ENCODE measurements around the gene SERINC5.

Gene SERINC5

DNA sequence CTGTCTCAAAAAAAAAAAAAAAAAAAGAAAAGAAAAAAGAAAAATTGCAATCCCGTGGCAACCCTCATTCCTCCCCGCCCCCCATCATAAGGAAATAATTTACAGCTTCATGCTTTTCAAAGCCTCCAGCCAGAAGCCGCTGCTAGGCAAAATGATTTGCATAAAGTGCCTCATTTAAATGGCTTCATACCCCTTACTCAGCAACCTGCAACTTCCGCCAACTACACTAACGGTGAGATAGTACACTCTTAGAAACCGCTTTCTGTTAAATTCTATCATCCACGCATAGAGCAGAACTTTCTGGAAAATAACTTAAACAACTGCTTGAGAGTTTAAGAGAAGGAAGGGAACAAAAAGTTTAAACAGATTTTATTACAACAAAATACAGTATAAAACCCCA lies 17.8 kb downstream of the SERINC5 start:
- TF ChIP-seq, protein P1, sequence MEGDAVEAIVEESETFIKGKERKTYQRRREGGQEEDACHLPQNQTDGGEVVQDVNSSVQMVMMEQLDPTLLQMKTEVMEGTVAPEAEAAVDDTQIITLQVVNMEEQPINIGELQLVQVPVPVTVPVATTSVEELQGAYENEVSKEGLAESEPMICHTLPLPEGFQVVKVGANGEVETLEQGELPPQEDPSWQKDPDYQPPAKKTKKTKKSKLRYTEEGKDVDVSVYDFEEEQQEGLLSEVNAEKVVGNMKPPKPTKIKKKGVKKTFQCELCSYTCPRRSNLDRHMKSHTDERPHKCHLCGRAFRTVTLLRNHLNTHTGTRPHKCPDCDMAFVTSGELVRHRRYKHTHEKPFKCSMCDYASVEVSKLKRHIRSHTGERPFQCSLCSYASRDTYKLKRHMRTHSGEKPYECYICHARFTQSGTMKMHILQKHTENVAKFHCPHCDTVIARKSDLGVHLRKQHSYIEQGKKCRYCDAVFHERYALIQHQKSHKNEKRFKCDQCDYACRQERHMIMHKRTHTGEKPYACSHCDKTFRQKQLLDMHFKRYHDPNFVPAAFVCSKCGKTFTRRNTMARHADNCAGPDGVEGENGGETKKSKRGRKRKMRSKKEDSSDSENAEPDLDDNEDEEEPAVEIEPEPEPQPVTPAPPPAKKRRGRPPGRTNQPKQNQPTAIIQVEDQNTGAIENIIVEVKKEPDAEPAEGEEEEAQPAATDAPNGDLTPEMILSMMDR (IDR thresholded peaks at IDR 0.05) = no peak
- Mint-ChIP-seq H3K36me3 (ENCODE audit: low read depth) (peaks cover 71% of the 10 kb centered on the region), H3K9me3 (peaks cover 22% of the 10 kb centered on the region), H3K4me3 (no peak overlapping the region), H3K27ac (peak overlapping the region; percentile 57), H3K27me3 (ENCODE audit: low read depth, poor library complexity) (no peaks in the 10 kb centered on the region), H3K4me1 (peaks cover 20% of the 10 kb centered on the region)
- DNase-seq = no peak

DNA sequence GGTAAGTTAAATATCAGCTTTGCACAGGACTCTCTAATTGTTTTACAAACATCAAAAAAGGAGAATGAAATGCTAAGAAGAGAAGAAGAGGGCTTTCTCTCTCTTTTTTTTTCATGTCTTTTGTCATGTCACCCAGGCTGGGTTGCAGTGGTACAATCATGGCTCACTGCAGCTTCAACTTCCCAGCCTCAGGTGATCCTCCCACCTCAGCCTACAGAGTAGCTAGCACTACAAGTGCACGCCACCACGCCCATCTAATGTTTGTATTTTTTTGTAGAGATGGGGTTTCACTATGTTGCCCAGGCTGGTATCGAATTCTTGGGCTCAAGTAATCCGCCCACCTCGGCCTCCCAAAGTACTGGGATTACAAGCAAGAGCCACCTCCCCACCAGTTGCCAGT lies 18.6 kb downstream of the SERINC5 start:
- Mint-ChIP-seq H3K9me3 (peaks cover 14% of the 10 kb centered on the region), H3K27me3 (ENCODE audit: low read depth, poor library complexity) (no peaks in the 10 kb centered on the region), H3K36me3 (ENCODE audit: low read depth) (peaks cover 67% of the 10 kb centered on the region), H3K4me1 (peaks cover 20% of the 10 kb centered on the region), H3K4me3 (no peak overlapping the region), H3K27ac (peak overlapping the region; percentile 85)
- TF ChIP-seq, protein P1 (IDR thresholded peaks at IDR 0.05) = no peak
- no peak for DNase-seq

DNA sequence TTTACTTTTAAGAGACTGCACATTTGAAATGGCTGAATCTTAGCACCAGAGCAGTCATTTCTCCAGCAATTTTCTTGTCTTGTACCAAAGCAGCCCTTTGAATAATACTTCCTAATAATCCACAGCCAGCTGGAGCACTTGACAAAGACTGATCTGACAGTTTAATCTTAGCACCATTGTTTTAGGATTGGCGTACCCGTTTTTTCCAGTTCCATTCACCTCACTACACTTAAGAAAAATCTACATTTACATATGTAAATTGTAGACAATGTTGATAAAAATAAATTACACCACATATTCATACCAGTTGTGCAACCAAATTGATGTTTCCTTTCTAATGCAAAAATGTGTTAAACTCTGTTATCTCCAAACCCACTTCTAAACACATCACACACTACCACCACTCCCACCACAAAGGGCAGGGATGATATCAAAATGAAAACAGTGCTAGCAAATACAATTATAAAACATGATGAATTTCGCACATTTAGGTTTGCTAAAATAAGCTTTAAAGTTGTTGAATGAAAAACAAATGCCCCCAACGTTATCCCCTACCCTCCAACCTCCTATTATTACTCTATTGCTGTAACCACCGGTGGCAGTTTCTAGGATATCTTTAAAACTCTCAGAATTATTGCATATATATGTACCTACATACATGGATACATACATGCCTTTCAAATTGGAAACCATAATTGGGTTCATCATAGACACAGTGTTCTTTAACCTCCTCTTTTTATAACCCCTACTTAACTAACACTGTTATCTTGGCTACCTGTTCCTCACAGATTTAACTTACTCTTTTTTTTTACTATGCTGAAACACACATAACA lies 21.5 kb downstream of the SERINC5 start:
- Mint-ChIP-seq H3K27me3 (ENCODE audit: low read depth, poor library complexity) (no peaks in the 10 kb centered on the region), H3K4me3 (no peak overlapping the region), H3K36me3 (ENCODE audit: low read depth) (peaks cover 49% of the 10 kb centered on the region), H3K27ac (no peak overlapping the region), H3K4me1 (peaks cover 28% of the 10 kb centered on the region), H3K9me3 (no peaks in the 10 kb centered on the region)
- no peak for DNase-seq
- TF ChIP-seq, protein P1 (IDR thresholded peaks at IDR 0.05) = no peak

DNA sequence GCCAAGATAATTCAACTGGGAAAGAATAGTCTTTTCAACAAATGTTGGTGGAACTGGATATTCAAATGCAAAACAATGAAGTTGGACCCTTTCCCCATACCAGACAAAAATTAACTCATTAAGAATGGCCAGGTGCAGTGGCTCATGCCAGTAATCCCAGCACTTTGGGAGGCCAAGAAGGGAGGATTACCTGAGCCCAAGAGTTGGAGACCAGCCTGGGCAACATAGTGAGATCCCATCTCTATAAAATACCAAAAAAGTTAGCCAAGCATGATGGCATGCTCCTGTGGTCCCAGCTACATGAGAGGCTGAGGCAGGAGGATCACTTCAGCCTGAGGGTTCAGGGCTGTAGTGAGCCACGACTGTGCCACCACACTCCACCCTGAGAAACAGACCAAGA lies 24.2 kb downstream of the SERINC5 start:
- TF ChIP-seq, protein P1 (IDR thresholded peaks at IDR 0.05) = no peak
- H3K27me3 Mint-ChIP-seq (ENCODE audit: low read depth, poor library complexity) = no peaks in the 10 kb centered on the region
- no peak for DNase-seq
- H3K27ac Mint-ChIP-seq = peak overlapping the region; percentile 90
- no peak overlapping the region for H3K4me3 Mint-ChIP-seq
- no peaks in the 10 kb centered on the region for H3K9me3 Mint-ChIP-seq
- H3K4me1 Mint-ChIP-seq = peaks cover 28% of the 10 kb centered on the region
- H3K36me3 Mint-ChIP-seq (ENCODE audit: low read depth) = peaks cover 35% of the 10 kb centered on the region

DNA sequence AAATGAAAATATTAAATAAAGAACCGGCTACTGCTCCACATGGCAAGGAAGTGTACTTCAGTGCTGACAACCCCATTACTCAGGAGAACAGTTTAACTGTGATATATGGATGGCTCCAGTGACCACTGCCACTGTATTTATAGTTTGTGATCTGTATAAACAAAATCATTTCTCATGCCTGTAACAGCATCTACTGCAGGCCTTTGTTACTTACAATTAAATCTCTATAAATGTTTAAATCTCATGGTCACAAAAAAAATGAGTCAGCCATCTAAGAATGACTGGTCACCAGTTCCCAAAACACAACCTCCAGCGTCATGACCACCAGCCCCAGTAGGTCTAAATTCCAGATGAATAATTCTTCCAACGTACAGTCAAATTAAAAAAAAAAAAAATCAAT lies 24.6 kb downstream of the SERINC5 start:
- Mint-ChIP-seq H3K36me3 (ENCODE audit: low read depth) (peaks cover 37% of the 10 kb centered on the region), H3K4me3 (no peak overlapping the region), H3K9me3 (no peaks in the 10 kb centered on the region), H3K27ac (peak overlapping the region; percentile 90), H3K27me3 (ENCODE audit: low read depth, poor library complexity) (no peaks in the 10 kb centered on the region), H3K4me1 (peaks cover 31% of the 10 kb centered on the region)
- TF ChIP-seq, protein P1 (IDR thresholded peaks at IDR 0.05) = no peak
- DNase-seq = no peak
